AG09319 (cell line): Measurements from ENCODE around the gene CPNE5.

Experiments
- DNase-seq: peaks from one replicate; pipeline ENCODE4 v3.0.0-alpha.2; 2010; ENCODE audit warnings: low read depth; ENCODE audit errors: extremely low read depth
- TF ChIP-seq, protein P1 (sequence below): IDR thresholded peaks from 2 replicates; pipeline ENCODE4 v1.5.1; 2011; ENCODE audit warnings: low read depth, mild to moderate bottlenecking, inconsistent platforms, low read length, moderate library complexity

Gene CPNE5

DNA sequence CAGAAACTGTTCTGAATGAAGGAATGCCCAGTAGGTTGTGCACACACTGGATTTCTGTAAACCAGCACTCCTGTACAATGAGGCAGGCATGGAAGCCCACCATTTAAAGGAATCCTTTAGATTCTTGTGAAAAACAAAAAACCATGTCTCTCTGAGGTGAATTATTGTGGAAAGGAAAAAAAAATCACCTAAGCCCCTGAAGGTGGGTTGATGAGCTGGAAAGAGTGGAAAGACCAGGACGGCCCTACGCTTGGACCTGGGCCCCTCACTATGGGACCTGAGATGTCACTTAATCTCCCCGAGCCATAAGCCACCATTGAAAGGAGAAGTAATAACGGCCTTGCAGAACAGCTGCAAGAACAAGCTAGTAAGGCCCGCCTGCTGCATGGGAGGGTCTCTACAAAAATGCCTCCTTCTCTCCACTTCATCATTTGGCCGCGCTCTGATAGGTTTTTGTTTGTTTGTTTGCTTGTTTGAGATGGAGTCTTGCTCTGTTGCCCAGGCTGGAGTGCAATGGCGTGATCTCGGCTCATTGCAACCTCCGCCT, 72.8 kb downstream of the CPNE5 start:
- DNase-seq: no peak
- TF ChIP-seq, protein P1, sequence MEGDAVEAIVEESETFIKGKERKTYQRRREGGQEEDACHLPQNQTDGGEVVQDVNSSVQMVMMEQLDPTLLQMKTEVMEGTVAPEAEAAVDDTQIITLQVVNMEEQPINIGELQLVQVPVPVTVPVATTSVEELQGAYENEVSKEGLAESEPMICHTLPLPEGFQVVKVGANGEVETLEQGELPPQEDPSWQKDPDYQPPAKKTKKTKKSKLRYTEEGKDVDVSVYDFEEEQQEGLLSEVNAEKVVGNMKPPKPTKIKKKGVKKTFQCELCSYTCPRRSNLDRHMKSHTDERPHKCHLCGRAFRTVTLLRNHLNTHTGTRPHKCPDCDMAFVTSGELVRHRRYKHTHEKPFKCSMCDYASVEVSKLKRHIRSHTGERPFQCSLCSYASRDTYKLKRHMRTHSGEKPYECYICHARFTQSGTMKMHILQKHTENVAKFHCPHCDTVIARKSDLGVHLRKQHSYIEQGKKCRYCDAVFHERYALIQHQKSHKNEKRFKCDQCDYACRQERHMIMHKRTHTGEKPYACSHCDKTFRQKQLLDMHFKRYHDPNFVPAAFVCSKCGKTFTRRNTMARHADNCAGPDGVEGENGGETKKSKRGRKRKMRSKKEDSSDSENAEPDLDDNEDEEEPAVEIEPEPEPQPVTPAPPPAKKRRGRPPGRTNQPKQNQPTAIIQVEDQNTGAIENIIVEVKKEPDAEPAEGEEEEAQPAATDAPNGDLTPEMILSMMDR: no peak

DNA sequence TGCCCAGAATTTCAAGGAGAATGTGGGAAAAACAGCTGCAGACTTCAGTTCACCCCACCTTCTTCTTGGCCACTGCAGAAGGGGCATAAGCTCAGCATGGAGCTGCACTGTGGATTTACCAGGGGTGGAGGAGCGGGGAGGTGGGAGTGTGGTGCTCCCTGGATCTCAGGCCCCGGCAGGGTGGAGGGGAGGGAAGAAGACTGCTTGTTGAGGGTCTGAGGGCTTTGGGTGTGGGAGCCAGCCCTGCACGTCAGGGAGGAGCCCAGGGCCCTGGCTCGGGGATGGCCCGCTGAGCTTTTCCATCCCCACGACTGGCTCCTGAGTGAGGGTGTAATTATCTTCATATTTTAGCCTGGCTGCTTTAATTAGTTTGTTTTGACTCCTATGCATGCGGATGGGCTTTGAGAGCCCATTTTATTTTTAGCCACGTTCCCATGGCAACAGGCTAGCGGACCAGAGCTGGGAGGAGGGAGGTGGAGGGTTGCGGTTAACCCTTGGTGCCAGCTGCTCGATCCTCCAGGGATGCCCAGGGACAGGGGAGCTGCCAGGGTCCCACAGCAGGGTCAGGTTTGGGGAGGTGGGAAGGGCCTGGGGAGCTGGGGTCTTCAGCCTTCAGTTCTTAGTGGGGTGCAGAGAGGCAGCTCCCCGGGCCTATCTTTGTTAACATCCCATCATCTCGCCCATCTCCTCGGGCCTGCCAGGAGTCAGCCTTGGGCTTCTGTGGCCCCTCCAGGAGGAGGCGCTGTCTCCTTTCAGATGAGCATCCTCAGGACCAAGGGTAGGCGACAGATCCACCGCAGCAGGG, 73.4 kb downstream of the CPNE5 start:
- peak; percentile 58 for DNase-seq

DNA sequence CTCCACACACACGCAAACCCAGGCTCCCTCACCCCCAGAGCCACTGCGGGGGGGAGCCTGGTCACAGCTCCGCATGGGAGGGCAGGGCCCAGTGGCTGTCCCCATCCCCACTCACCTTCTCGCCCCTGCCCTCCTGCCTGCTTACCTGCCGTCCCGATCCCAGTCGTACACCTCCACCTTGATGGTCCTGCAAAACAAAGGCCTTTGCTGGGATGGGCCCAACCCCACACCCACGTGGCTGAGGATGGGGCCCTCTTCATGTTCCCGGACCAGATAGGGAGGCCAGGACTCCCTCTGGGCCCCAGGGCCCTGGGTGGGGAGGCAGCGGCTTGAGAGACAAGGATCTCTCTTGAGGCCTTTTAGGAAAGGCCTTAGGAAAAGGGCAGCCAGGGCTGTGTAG, 74.1 kb downstream of the CPNE5 start:
- DNase-seq: no peak
- TF ChIP-seq, protein P1: no peak

More for the DNA sequence above, 73.4 kb downstream of the CPNE5 start:
- TF ChIP-seq, protein P1: peak; percentile 97

DNA sequence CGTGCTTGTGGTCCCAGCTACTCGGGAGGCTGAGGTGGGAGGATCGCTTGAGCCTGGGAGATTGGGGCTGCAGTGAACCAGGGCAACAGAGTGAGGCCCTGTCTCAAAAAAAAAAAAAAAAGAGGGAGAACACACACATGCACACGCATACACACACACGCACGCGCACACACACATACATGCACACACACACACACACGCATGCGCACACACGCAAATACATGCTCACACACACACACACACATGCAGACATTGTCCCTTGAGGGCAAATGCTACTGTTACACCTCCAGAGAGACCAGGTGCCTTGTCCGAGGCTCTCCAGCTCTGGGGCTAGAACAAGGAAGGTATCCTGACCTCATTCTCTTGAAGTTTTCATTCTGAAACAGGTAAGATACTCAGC, 77.1 kb downstream of the CPNE5 start:
- DNase-seq: no peak
- TF ChIP-seq, protein P1: no peak

DNA sequence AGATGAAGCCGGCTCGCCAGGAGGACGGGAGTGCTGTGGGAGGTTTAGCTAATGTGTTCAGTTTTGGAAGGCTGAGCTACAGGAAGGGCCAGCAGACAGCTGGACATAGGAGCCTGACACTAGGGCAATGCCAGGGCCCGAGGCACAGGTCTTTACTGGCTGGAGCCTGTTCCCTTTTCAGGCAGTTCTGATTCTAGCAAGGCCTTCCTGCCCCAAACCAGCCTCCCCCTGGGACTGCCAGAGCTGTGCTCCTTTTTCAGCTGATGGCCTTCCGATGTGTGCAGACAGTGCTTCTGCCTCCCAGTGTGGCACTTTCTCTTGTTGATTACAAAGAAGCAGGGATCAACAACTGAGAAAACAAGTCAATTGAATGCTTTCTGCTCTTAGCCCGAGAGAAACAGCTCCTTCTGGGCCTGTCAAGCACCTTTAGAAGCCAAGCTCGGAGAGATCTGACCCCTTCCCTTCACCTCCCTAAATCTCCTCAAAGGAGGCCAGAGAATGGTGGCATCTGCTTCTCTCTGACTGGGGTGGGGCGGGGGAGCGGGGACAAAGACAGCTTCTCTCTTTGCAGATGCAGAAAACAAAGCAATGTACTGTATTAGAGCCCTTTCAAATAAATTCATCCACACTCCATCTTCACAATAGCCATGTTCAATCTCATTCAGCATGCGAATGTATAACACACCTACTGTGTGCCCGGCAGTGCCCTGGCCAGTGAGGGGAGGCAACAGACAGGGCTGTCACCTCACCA, 78.4 kb downstream of the CPNE5 start:
- TF ChIP-seq, protein P1: no peak
- no peak for DNase-seq

DNA sequence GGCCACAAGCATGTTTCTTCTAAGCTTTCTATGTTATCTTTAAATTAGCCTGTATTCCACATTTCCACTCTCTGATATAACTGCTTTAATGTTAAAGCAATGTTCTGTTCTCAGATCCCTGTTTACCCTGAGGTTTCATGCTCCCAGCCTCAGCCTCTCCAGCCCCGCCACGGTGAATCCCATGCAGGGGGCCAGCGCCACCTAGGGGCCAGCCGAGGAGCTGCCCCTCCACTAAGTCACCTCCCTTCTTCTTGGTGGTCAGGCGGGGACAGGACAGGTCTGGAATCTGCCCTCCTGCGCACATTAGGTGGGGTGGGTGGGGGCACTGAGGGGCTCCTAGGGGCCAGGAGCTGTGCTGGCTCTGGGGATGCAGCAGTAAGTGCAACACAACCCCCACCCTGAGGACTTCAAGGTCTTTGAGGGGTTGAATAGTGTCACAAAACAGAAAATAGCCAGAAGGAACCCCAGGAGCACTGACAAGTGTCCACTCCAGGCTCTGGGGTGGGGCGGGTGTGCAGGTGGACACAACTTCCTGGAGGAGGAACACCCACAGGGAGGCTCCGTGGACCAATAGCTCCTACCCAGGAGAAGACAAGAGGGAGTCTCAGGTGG, 80.0 kb downstream of the CPNE5 start:
- DNase-seq: no peak
- TF ChIP-seq, protein P1: peak; percentile 99
